Endodermal cell (in vitro differentiated cells): ENCODE measurements around the gene HIC1. TPM values are rescaled to one million over a fixed set of nuclear protein-coding genes. Genes with fewer than 3 reads are reported as not detected.
A peak's percentile ranks its signal among the peaks of the same experiment; 100 is the strongest.

Experiments used
- DNase-seq: peaks from one replicate; pipeline ENCODE4 v3.0.0-alpha.2; 2017
- H3K27ac ChIP-seq: 2 replicates; pipeline ENCODE4 v1.5.1; 2013; ENCODE audit warnings: mild to moderate bottlenecking, low read depth, low read length, moderate library complexity
- H3K27me3 ChIP-seq: 2 replicates; pipeline ENCODE4 v1.6.1; 2013; ENCODE audit warnings: mild to moderate bottlenecking, low read length, moderate library complexity; ENCODE audit not compliant: insufficient read depth, control insufficient read depth, poor library complexity, severe bottlenecking
- H3K36me3 ChIP-seq: 2 replicates; pipeline ENCODE4 v1.7.0; 2013; ENCODE audit warnings: mild to moderate bottlenecking, low read length, moderate library complexity; ENCODE audit not compliant: control insufficient read depth, insufficient read depth
- H3K4me1 ChIP-seq: one replicate; pipeline ENCODE4 v1.7.0; 2013; ENCODE audit warnings: low read length; ENCODE audit not compliant: control insufficient read depth, insufficient read depth
- H3K4me3 ChIP-seq: 2 replicates; pipeline ENCODE4 v1.5.1; 2013; ENCODE audit warnings: mild to moderate bottlenecking, low read length, moderate library complexity
- H3K9ac ChIP-seq: 2 replicates; pipeline ENCODE4 v1.6.1; 2013; ENCODE audit warnings: mild to moderate bottlenecking, low read length, moderate library complexity; ENCODE audit not compliant: poor library complexity, severe bottlenecking; ENCODE audit errors: extremely low read depth
- H3K9me3 ChIP-seq: 2 replicates; pipeline ENCODE4 v1.6.1; 2013; ENCODE audit warnings: mild to moderate bottlenecking, low read length, moderate library complexity; ENCODE audit not compliant: control insufficient read depth
- H3K27ac Mint-ChIP-seq: 2 replicates; pipeline ENCODE4 v1.8.0; 2020; ENCODE audit warnings: mixed read lengths
- H3K27me3 Mint-ChIP-seq: 2 replicates; pipeline ENCODE4 v1.8.0; 2021; ENCODE audit warnings: mild to moderate bottlenecking, mixed read lengths; ENCODE audit not compliant: insufficient read depth
- H3K36me3 Mint-ChIP-seq: 2 replicates; pipeline ENCODE4 v1.8.0; 2020; ENCODE audit warnings: low read depth, mixed read lengths
- H3K4me1 Mint-ChIP-seq: 2 replicates; pipeline ENCODE4 v1.8.0; 2020; ENCODE audit warnings: mixed read lengths
- H3K4me3 Mint-ChIP-seq: 2 replicates; pipeline ENCODE4 v1.8.0; 2020; ENCODE audit warnings: mild to moderate bottlenecking, moderate library complexity, mixed read lengths
- H3K9me3 Mint-ChIP-seq: 2 replicates; pipeline ENCODE4 v1.8.0; 2020; ENCODE audit warnings: mild to moderate bottlenecking, mixed read lengths
- CTCF ChIP-seq: fragments of 200-600 bp; sonication (generic); conservative IDR thresholded peaks from 2 replicates; pipeline ENCODE4 v1.5.0; 2021; ENCODE audit warnings: antibody characterized with exemption, mild to moderate bottlenecking
- WGBS, 2 experiments: methylation state at CpG; one replicate each; pipeline versions ENCODE4 v1.1.5 to v1.1.7; 2013; ENCODE audit warnings: missing lambda C conversion rate in 2 of 2, mixed read lengths in 1 of 2; ENCODE audit not compliant: insufficient coverage in 1 of 2, insufficient read length in 1 of 2; 5-methylcytosine and 5-hydroxymethylcytosine counted together
- total RNA-seq, 2 donors: library from RNA; stranded (reverse); fragmentation: NEBNext Ultra II Directional in 1 of 2; extraction: Animal tissue kit (Norgen Biotek cat#: 25700) in 1 of 2; gene quantifications; 2 replicates in 1 of 2; 3 replicates in 1 of 2; pipeline ENCODE4 v1.2.1, GENCODE V29; 2021

Gene HIC1
- total RNA-seq, 2 donors from 2014 or later: 0.13 to 0.57 TPM

DNA sequence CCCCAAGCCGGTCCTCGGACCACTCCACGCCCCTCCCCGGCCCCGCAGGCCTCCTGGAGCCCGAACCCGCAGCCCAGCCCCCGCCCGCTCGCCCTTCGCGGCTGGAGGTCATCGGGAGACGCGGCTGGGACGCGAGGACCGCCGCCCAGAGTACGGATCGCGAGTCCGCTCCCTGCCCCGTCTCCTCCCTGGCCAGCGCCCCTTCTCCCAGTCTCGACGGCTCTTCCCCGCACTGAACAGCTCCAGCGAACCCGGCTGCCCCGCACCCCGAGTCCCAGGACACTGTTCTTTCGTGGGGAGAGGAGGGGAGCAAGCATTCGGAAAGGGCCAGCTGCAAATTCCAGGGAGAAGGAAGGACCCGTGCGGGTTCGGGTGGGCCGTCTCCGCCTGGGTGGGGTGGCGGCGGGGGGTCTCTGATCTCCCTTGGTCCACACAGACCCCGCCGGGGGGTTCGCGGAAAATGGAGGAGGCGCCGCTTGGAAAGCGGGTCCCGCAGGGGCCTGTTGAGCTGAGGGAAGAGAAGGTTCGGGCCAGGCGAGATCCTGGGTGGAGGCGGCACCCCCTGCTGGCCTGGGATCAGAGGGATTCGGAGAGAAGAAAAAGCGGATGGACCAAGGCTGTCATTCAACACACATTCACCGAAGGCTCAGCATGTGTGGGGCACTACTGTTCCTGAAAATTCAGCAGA is 29.1 kb upstream of the HIC1 start:
- no peaks in the 10 kb centered on the region for H3K9me3 ChIP-seq
- TF ChIP-seq CTCF: peak; percentile 77
- H3K36me3 Mint-ChIP-seq: no peaks in the 10 kb centered on the region
- no peak overlapping the region for H3K9ac ChIP-seq
- H3K4me1 Mint-ChIP-seq: peaks cover 12% of the 10 kb centered on the region
- peak overlapping the region; percentile 2 for H3K27ac Mint-ChIP-seq
- peaks cover 5% of the 10 kb centered on the region for H3K27me3 ChIP-seq
- peaks cover 4% of the 10 kb centered on the region for H3K36me3 ChIP-seq
- peak overlapping the region; percentile 86 for H3K4me3 ChIP-seq
- peaks cover 76% of the 10 kb centered on the region for H3K27me3 Mint-ChIP-seq
- 0 to 2% methylated on average over 5 to 55 of the region's 55 CpGs for WGBS, 2 experiments
- peak overlapping the region; percentile 72 for H3K4me3 Mint-ChIP-seq
- H3K27ac ChIP-seq: no peak overlapping the region
- H3K9me3 Mint-ChIP-seq: peaks cover 4% of the 10 kb centered on the region
- peak; percentile 92 for DNase-seq
- peaks cover 1% of the 10 kb centered on the region for H3K4me1 ChIP-seq

DNA sequence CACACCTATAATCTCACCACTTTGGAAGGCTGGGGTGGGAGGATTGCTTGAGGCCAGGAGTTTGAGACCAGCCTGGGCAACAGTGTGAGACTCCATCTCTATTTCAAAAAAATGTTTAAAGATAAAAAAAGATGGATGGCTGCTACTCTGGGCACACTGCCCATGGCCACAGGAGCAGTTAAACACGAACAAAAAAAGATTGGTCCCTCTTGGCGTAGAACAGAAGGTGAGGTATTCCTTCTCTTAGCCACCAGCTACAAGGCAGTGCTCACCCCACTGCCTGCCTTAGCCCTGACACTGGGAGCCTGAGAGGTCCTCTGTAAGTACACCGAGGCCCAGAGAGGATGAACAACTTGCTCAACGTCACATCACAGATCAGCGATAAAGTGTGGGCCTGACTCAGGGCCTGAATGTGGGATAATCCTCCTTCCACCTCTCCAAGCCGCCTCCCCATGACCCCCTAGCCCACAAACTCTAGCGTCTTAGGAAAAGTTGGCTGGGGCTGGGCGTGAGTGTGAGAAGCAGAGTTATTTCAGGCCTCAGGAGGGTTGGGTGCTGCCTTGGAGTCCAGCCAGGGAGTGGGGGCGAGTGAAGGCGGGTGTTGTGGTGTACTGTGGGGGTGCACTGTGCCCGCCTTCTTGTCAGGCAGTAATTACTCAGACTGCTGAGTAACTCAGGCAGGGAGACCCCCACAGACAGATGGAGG is 27.2 kb upstream of the HIC1 start:
- peaks cover 11% of the 10 kb centered on the region for H3K4me1 Mint-ChIP-seq
- peaks cover 62% of the 10 kb centered on the region for H3K27me3 Mint-ChIP-seq
- 86 to 91% methylated on average over 3 to 11 of the region's 11 CpGs for WGBS, 2 experiments

GRCh38 chr17:2028234-2028614 is 26.7 kb upstream of the HIC1 start:
- H3K36me3 Mint-ChIP-seq: no peaks in the 10 kb centered on the region
- no peak overlapping the region for H3K9ac ChIP-seq
- H3K27me3 Mint-ChIP-seq: peaks cover 56% of the 10 kb centered on the region
- no peak for DNase-seq
- no peak overlapping the region for H3K27ac Mint-ChIP-seq
- TF ChIP-seq CTCF: no peak
- no peak overlapping the region for H3K27ac ChIP-seq
- WGBS, 2 experiments: 90 to 92% methylated on average over 5 of the region's 5 CpGs
- H3K4me3 ChIP-seq: no peak overlapping the region
- H3K4me1 ChIP-seq: peaks cover 4% of the 10 kb centered on the region
- no peak overlapping the region for H3K4me3 Mint-ChIP-seq
- H3K4me1 Mint-ChIP-seq: peaks cover 7% of the 10 kb centered on the region
- H3K36me3 ChIP-seq: no peaks in the 10 kb centered on the region
- peaks cover 4% of the 10 kb centered on the region for H3K9me3 Mint-ChIP-seq
- H3K27me3 ChIP-seq: no peaks in the 10 kb centered on the region
- H3K9me3 ChIP-seq: no peaks in the 10 kb centered on the region

More for the DNA sequence above, 27.2 kb upstream of the HIC1 start:
- DNase-seq: no peak
- no peak overlapping the region for H3K9ac ChIP-seq
- TF ChIP-seq CTCF: no peak
- no peaks in the 10 kb centered on the region for H3K36me3 ChIP-seq
- no peaks in the 10 kb centered on the region for H3K36me3 Mint-ChIP-seq
- H3K4me3 ChIP-seq: no peak overlapping the region
- H3K27me3 ChIP-seq: no peaks in the 10 kb centered on the region
- no peak overlapping the region for H3K27ac ChIP-seq
- H3K27ac Mint-ChIP-seq: no peak overlapping the region
- H3K4me3 Mint-ChIP-seq: no peak overlapping the region
- peaks cover 4% of the 10 kb centered on the region for H3K4me1 ChIP-seq
- no peaks in the 10 kb centered on the region for H3K9me3 ChIP-seq
- peaks cover 4% of the 10 kb centered on the region for H3K9me3 Mint-ChIP-seq
